Measurements from ENCODE around the gene USP9X. TPM values are rescaled to one million over a fixed set of nuclear protein-coding genes. Genes with fewer than 3 reads are reported as not detected.
A peak's percentile ranks its signal among the peaks of the same experiment; 100 is the strongest.
"Not testable (repeated sequence)": the region's sequence is repeated elsewhere in the genome, so short reads cannot be mapped to it uniquely, and the experiment has no call there.

Gene USP9X
- total RNA-seq, 1 donor from 2014 or later: 51.7 TPM

GRCh38 chrX:41164449-41164848 is 79.2 kb downstream of the USP9X start:
- no peak for ATAC-seq
- intact Hi-C loops (cut with micrococcal nuclease): no loop called here
- no peak for DNase-seq

- DNase-seq: no peak
- intact Hi-C loops (cut with micrococcal nuclease): no loop called here
- ATAC-seq: no peak
Observed at GRCh38 chrX:41167888-41168287, 82.6 kb downstream of the USP9X start.

- DNase-seq (no peak), ATAC-seq (no peak)
- intact Hi-C loops (cut with micrococcal nuclease): no loop called here
Observed at GRCh38 chrX:41176263-41176662, 91.0 kb downstream of the USP9X start.

- intact Hi-C loops (cut with micrococcal nuclease): no loop called here
- no peak for DNase-seq
- no peak for ATAC-seq
Observed at GRCh38 chrX:41177297-41177696, 92.1 kb downstream of the USP9X start.

- intact Hi-C loops (cut with micrococcal nuclease): no loop called here
Observed at GRCh38 chrX:41178201-41178600, 93.0 kb downstream of the USP9X start.

GRCh38 chrX:41180194-41180908 is 95.1 kb downstream of the USP9X start:
- ATAC-seq (peak; percentile 40), DNase-seq (peak; percentile 32)
- intact Hi-C loops (cut with micrococcal nuclease): no loop called here

More at GRCh38 chrX:41178201-41178600, 93.0 kb downstream of the USP9X start:
- ATAC-seq (no peak), DNase-seq (no peak)

GRCh38 chrX:41184312-41184711 is 99.1 kb downstream of the USP9X start:
- intact Hi-C loops (cut with micrococcal nuclease): no loop called here
- DNase-seq (no peak), ATAC-seq (peak; percentile 82)

- ATAC-seq; DNase-seq; intact Hi-C loops (cut with micrococcal nuclease): not testable (repeated sequence)
Observed at GRCh38 chrX:41186946-41187345, 101.7 kb downstream of the USP9X start.

GRCh38 chrX:41189156-41189555 is 103.9 kb downstream of the USP9X start:
- intact Hi-C loops (cut with micrococcal nuclease): no loop called here
- DNase-seq (no peak), ATAC-seq (no peak)

GRCh38 chrX:41192880-41193279 is 107.6 kb downstream of the USP9X start:
- no peak for DNase-seq
- ATAC-seq: no peak
- intact Hi-C loops (cut with micrococcal nuclease): no loop called here

- intact Hi-C loops (cut with micrococcal nuclease): no loop called here
- DNase-seq: no peak
- no peak for ATAC-seq
Observed at GRCh38 chrX:41198410-41198809, 113.2 kb downstream of the USP9X start.

- ATAC-seq (no peak), DNase-seq (no peak)
- intact Hi-C loops (cut with micrococcal nuclease): no loop called here
Observed at GRCh38 chrX:41200785-41201184, 115.5 kb downstream of the USP9X start.

GRCh38 chrX:41209853-41210252 is 124.6 kb downstream of the USP9X start:
- intact Hi-C loops (cut with micrococcal nuclease): no loop called here
- no peak for ATAC-seq
- no peak for DNase-seq

- DNase-seq (no peak), ATAC-seq (no peak)
- intact Hi-C loops (cut with micrococcal nuclease): no loop called here
Observed at GRCh38 chrX:41224605-41225004, 139.4 kb downstream of the USP9X start.

GRCh38 chrX:41233988-41234387 is 148.7 kb downstream of the USP9X start:
- intact Hi-C loops (cut with micrococcal nuclease): no loop called here
- no peak for DNase-seq
- no peak for ATAC-seq

- intact Hi-C loops (cut with micrococcal nuclease); DNase-seq; ATAC-seq: not testable (repeated sequence)
Observed at GRCh38 chrX:41234471-41234870, 149.2 kb downstream of the USP9X start.

GRCh38 chrX:41234962-41235361 is 149.7 kb downstream of the USP9X start:
- no peak for DNase-seq
- intact Hi-C loops (cut with micrococcal nuclease): no loop called here
- ATAC-seq: no peak

GRCh38 chrX:41236629-41237028 is 151.4 kb downstream of the USP9X start:
- no peak for DNase-seq
- intact Hi-C loops (cut with micrococcal nuclease): no loop called here
- no peak for ATAC-seq

GRCh38 chrX:41240509-41240908 is 155.3 kb downstream of the USP9X start:
- ATAC-seq (no peak), DNase-seq (no peak)
- intact Hi-C loops (cut with micrococcal nuclease): no loop called here

GRCh38 chrX:41241962-41242361 is 156.7 kb downstream of the USP9X start:
- intact Hi-C loops (cut with micrococcal nuclease): no loop called here
- DNase-seq (no peak), ATAC-seq (no peak)

GRCh38 chrX:41245641-41246040 is 160.4 kb downstream of the USP9X start:
- intact Hi-C loops (cut with micrococcal nuclease): no loop called here
- no peak for DNase-seq
- no peak for ATAC-seq
